Smooth muscle cell of the coronary artery (primary cell): ENCODE results near the gene LIN7B. TPM values are rescaled to one million over a fixed set of nuclear protein-coding genes. Genes with fewer than 3 reads are reported as not detected.

ENCODE experiments used
- total RNA-seq: library from RNA; depleted of rRNA; stranded (reverse); fragments of >200 nt; gene quantifications from 2 replicates; pipeline ENCODE4 v1.2.3, GENCODE V29; 2014; ENCODE audit warnings: low replicate concordance

The LIN7B gene
- total RNA-seq, result 6.2 and 16.4 TPM in 2 replicates

GRCh38 chr19:49113762-49114629, at the start of gene LIN7B:
TSS of gene LIN7B (plus strand) at chr19:49114370. CDS start at chr19:49114405, 35 bp downstream.

GRCh38 chr19:49064768-49065611, 49.2 kb upstream of the LIN7B start, which contains the start of gene NTF4:
TSS of gene NTF4 (minus strand) at chr19:49064818. CDS start at chr19:49061997, 2,821 bp downstream.

GRCh38 chr19:49085020-49085867, 28.9 kb upstream of the LIN7B start, which contains the start of gene SNRNP70:
TSS of gene SNRNP70 (plus strand) at chr19:49085451. CDS start at chr19:49086415, 964 bp downstream.

GRCh38 chr19:49118565-49119410, 4.6 kb downstream of the LIN7B start, which contains the start of gene C19orf73:
TSS of gene C19orf73 (minus strand) at chr19:49119143. CDS start at chr19:49119022, 121 bp downstream.

GRCh38 chr19:49119411-49120324, 5.5 kb downstream of the LIN7B start, which contains the start of gene PPFIA3:
TSS of gene PPFIA3 (plus strand) at chr19:49119544. CDS start at chr19:49127874, 8,330 bp downstream.

GRCh38 chr19:49155005-49155819, 41.0 kb downstream of the LIN7B start, which contains the start of gene HRC:
TSS of gene HRC (minus strand) at chr19:49155396. CDS start at chr19:49155237, 159 bp downstream.

GRCh38 chr19:49157445-49158224, 43.5 kb downstream of the LIN7B start, which contains the start of gene TRPM4:
TSS of gene TRPM4 (plus strand) at chr19:49157792. CDS start at chr19:49157867, 75 bp downstream.

Other genes with a start within 250 kb of the LIN7B start
- 8.3 and 20.7 TPM in 2 replicates for gene PLEKHA4, start 245.8 kb upstream of the LIN7B start, total RNA-seq
- 37.8 and 59.0 TPM in 2 replicates for gene PPP1R15A, start 241.9 kb upstream of the LIN7B start, total RNA-seq
- 0.08 and 0.59 TPM in 2 replicates for gene TULP2, start 215.6 kb upstream of the LIN7B start, total RNA-seq
- gene NUCB1, start 214.1 kb upstream of the LIN7B start, total RNA-seq, result 113 and 238 TPM in 2 replicates
- 0.38 and 0.82 TPM in 2 replicates for gene DHDH, start 180.7 kb upstream of the LIN7B start, total RNA-seq
- gene BAX, start 159.5 kb upstream of the LIN7B start, total RNA-seq, result 65.3 and 139 TPM in 2 replicates
- 1,491 and 2,478 TPM in 2 replicates for gene FTL, start 149.1 kb upstream of the LIN7B start, total RNA-seq
- 27.9 and 31.0 TPM in 2 replicates for gene GYS1, start 121.1 kb upstream of the LIN7B start, total RNA-seq
- gene RUVBL2, start 120.5 kb upstream of the LIN7B start, total RNA-seq, result 246 and 247 TPM in 2 replicates
- 0.15 TPM in 1 of 2 replicates, not detected in the other for gene LHB, start 97.3 kb upstream of the LIN7B start, total RNA-seq
- not detected in 2 replicates for gene CGB3, start 90.0 kb upstream of the LIN7B start, total RNA-seq
- not detected in 2 replicates for gene CGB2, start 82.5 kb upstream of the LIN7B start, total RNA-seq
- gene CGB1, start 77.5 kb upstream of the LIN7B start, total RNA-seq, result not detected in 2 replicates
- gene CGB5, start 70.5 kb upstream of the LIN7B start, total RNA-seq, result not detected in 2 replicates
- not detected in 2 replicates for gene CGB8, start 65.3 kb upstream of the LIN7B start, total RNA-seq
- gene CGB7, start 56.6 kb upstream of the LIN7B start, total RNA-seq, result 0.15 and 0.23 TPM in 2 replicates
- gene NTF4, start 49.6 kb upstream of the LIN7B start, total RNA-seq, result 0.23 TPM in 1 of 2 replicates, not detected in the other
- not detected in 2 replicates for gene KCNA7, start 41.7 kb upstream of the LIN7B start, total RNA-seq
- 119 and 188 TPM in 2 replicates for gene SNRNP70, start 28.9 kb upstream of the LIN7B start, total RNA-seq
- 0.70 and 1.4 TPM in 2 replicates for gene C19orf73, start 4.8 kb downstream of the LIN7B start, total RNA-seq
- gene PPFIA3, start 5.2 kb downstream of the LIN7B start, total RNA-seq, result 1.3 and 2.1 TPM in 2 replicates
- gene HRC, start 41.0 kb downstream of the LIN7B start, total RNA-seq, result 0.12 and 0.30 TPM in 2 replicates
- 7.5 and 10.6 TPM in 2 replicates for gene TRPM4, start 43.4 kb downstream of the LIN7B start, total RNA-seq
- gene SLC6A16, start 210.8 kb downstream of the LIN7B start, total RNA-seq, result 0.08 TPM in 1 of 2 replicates, not detected in the other
- gene CD37, start 221.0 kb downstream of the LIN7B start, total RNA-seq, result not detected in 2 replicates
- gene TEAD2, start 248.0 kb downstream of the LIN7B start, total RNA-seq, result 6.4 and 31.6 TPM in 2 replicates
- gene DKKL1, start 249.5 kb downstream of the LIN7B start, total RNA-seq, result 0.23 TPM in 1 of 2 replicates, not detected in the other